ENCODE data around the gene RHOBTB1. TPM values are rescaled to one million over a fixed set of nuclear protein-coding genes. Genes with fewer than 3 reads are reported as not detected.

The RHOBTB1 gene, protein sequence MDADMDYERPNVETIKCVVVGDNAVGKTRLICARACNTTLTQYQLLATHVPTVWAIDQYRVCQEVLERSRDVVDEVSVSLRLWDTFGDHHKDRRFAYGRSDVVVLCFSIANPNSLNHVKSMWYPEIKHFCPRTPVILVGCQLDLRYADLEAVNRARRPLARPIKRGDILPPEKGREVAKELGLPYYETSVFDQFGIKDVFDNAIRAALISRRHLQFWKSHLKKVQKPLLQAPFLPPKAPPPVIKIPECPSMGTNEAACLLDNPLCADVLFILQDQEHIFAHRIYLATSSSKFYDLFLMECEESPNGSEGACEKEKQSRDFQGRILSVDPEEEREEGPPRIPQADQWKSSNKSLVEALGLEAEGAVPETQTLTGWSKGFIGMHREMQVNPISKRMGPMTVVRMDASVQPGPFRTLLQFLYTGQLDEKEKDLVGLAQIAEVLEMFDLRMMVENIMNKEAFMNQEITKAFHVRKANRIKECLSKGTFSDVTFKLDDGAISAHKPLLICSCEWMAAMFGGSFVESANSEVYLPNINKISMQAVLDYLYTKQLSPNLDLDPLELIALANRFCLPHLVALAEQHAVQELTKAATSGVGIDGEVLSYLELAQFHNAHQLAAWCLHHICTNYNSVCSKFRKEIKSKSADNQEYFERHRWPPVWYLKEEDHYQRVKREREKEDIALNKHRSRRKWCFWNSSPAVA
- polyA plus RNA-seq (2012; ENCODE audit: missing spikeins), result not detected

DNA sequence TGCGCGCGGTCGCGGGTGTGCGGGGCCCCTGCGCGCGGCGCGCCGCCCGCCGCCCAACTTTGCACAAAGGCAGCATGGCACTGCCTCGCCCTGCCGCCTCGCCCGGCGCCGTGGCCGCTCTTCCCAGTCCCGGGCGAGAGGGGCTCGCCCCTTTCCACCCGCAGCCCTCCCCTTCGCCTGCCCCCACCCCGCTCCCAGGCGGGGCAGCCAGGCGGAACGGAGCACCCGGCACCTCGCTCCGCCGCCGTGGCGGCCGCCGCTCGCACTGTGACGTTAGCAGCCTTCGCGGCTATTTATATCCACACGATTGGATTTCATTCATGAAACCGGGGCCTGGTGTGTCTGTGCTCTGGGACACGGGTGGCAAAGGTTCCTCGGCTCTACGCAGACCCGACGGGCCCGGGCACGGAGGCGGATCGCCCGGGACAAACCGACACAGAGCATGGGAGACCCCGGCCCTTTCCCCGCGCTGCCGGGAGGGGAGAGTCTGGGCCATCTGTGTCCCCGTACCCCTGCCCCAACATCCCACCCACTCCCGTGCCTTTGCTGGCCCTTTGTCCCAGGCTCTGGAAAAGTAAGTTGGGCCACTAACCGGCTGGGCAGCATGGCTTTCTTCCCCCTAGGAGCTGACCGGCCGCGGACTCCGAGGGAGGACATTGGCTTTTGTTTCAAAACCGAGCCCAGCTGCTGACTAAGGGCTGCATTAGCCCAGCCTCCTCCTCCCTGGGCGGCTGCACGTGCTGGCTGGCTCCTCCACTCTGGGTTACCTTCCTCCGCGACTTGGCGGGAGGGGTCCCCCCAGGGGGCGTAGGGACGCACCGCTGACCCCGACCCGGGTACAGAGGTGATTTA is at the start of gene RHOBTB1:
Gene RHOBTB1, minus strand, starts transcription at position 128 of the 852 bp plus-strand sequence. CDS start 32,643 bp downstream, outside the sequence.
- FAIRE-seq (no peak), DNase-seq (ENCODE audit: insufficient read length) (no peak)
- no peak for TF ChIP-seq POLR2A (IDR thresholded peaks at IDR 0.05; ENCODE audit: low read depth, low read length)
- no peak for TF ChIP-seq TAF1 (IDR thresholded peaks at IDR 0.05; ENCODE audit: borderline replicate concordance, low read depth, low read length)
- TF ChIP-seq POLR2AphosphoS5 (IDR thresholded peaks at IDR 0.05; ENCODE audit: low read depth, low read length), result no peak

- TF ChIP-seq TAF1 (IDR thresholded peaks at IDR 0.05; ENCODE audit: borderline replicate concordance, low read depth, low read length) (no peak), POLR2A (IDR thresholded peaks at IDR 0.05; ENCODE audit: low read depth, low read length) (no peak), POLR2AphosphoS5 (IDR thresholded peaks at IDR 0.05; ENCODE audit: low read depth, low read length) (no peak)
- no peak for FAIRE-seq
- DNase-seq (ENCODE audit: insufficient read length), result no peak
Measured at GRCh38 chr10:60992636-60993035, 48.7 kb upstream of the RHOBTB1 start.

DNA sequence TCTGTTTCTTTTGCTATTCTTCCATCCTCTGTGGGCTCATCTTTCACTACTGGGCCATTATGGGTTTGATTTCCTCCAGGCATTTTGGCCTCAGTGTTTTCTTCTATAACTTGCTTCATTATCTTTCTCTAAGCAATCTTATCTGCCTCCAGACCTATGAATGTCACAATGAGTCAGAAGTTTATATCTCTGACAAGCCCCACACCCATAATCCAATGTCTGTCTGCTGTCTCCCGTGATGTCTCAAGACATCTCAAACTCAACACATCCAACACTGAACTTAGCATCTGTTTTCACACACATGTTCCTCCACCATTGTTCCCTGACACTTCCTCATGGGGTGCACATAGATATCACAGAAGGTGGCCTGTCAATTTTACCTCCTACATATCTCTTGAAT is 46.7 kb upstream of the RHOBTB1 start:
- FAIRE-seq, result no peak

DNA sequence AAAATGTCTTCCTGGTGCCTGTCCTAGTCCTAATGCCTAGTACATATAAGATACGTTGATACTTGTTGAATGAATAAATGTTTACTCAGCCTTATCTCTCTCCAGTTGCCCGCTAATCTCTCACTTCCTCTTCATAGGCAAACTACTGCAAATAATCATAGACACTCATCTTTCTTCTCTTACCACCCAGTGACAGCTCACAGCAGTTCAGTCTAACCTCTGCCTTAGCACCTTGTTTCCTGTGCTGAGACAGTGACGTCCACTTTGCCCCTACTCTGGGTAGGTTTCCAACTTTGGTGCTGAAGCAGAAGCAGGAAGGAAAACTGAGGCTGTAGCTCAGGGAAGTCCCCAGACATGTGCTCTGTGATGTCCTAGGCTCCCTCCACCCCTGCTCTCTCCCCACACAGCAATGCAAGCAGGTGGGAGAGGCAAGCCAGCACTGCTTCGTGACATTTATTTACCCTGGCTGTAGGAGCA is 45.5 kb upstream of the RHOBTB1 start:
- no peak for FAIRE-seq
- no peak for DNase-seq (ENCODE audit: insufficient read length)
- no peak for TF ChIP-seq POLR2AphosphoS5 (IDR thresholded peaks at IDR 0.05; ENCODE audit: low read depth, low read length)
- TF ChIP-seq POLR2A (IDR thresholded peaks at IDR 0.05; ENCODE audit: low read depth, low read length), result no peak
- no peak for TF ChIP-seq TAF1 (IDR thresholded peaks at IDR 0.05; ENCODE audit: borderline replicate concordance, low read depth, low read length)

More for the DNA sequence above, 46.7 kb upstream of the RHOBTB1 start:
- TF ChIP-seq POLR2A (IDR thresholded peaks at IDR 0.05; ENCODE audit: low read depth, low read length), result no peak
- no peak for TF ChIP-seq TAF1 (IDR thresholded peaks at IDR 0.05; ENCODE audit: borderline replicate concordance, low read depth, low read length)
- no peak for DNase-seq (ENCODE audit: insufficient read length)

GRCh38 chr10:60986791-60987190 is 42.8 kb upstream of the RHOBTB1 start:
- no peak for FAIRE-seq
- no peak for DNase-seq (ENCODE audit: insufficient read length)

DNA sequence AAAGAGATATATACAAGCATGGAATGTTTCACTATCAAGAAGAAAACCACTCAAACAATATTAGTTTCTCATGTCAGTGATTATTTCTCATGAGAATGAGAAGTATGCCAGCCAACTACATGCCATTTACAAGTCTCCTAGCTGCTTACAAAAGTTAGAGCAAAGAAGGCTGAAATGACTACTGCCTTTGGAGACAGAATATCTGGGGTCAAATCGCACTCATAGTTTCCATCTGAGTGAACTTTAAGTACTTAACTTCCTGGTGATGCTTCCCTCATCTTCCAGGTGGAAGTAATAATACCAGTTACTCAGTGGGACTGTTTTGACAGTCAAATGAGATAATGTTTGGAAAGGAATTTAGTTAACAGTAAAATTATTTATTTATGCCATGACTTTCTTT is 42.0 kb upstream of the RHOBTB1 start:
- DNase-seq (ENCODE audit: insufficient read length) (no peak), FAIRE-seq (no peak)
- no peak for TF ChIP-seq POLR2A (IDR thresholded peaks at IDR 0.05; ENCODE audit: low read depth, low read length)
- TF ChIP-seq POLR2AphosphoS5 (IDR thresholded peaks at IDR 0.05; ENCODE audit: low read depth, low read length), result no peak
- TF ChIP-seq TAF1 (IDR thresholded peaks at IDR 0.05; ENCODE audit: borderline replicate concordance, low read depth, low read length), result no peak

More at GRCh38 chr10:60986791-60987190, 42.8 kb upstream of the RHOBTB1 start:
- TF ChIP-seq TAF1 (IDR thresholded peaks at IDR 0.05; ENCODE audit: borderline replicate concordance, low read depth, low read length), result no peak
- no peak for TF ChIP-seq POLR2A (IDR thresholded peaks at IDR 0.05; ENCODE audit: low read depth, low read length)
- TF ChIP-seq POLR2AphosphoS5 (IDR thresholded peaks at IDR 0.05; ENCODE audit: low read depth, low read length), result no peak

DNA sequence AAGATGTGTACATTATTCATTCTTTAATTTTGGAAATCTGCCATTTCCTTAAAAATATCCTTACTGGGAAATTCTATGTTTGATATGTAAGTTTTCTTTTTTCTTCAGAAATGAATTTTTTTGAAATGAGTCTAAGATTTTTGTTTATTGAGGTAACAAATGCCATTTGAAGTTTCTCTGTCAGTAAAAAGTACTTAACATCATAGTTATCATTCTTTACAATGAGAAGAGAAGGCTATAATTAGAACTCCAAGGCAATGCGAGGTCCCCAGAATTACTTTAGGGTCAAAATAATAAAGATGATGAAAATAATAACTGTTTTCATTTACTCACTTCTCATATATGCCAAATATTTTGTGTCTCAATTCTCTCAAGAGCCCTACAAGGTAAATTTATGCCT is 37.0 kb upstream of the RHOBTB1 start:
- TF ChIP-seq POLR2AphosphoS5 (IDR thresholded peaks at IDR 0.05; ENCODE audit: low read depth, low read length) (no peak), TAF1 (IDR thresholded peaks at IDR 0.05; ENCODE audit: borderline replicate concordance, low read depth, low read length) (no peak), POLR2A (IDR thresholded peaks at IDR 0.05; ENCODE audit: low read depth, low read length) (no peak)
- FAIRE-seq (no peak), DNase-seq (ENCODE audit: insufficient read length) (no peak)

DNA sequence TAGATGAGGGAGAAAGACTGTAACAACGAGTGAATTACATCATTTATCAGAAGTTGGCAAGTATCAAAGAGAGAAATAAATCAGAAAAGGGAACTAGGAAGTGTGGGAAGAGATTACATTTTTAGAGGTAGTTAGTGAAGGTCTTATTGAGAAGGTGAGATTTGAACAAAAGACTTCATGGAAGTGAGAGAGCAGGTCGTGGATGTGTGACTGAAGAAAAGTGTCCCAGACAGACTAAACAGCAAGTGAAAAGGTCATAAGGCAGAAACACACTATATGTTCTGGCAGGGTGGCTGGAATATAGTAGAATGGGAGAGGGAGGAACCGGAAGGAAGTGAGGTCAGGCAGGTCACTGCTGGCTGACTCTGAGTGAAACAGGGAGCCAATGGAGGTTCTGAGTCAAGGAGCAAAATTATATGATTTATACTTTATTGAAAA is 35.7 kb upstream of the RHOBTB1 start:
- TF ChIP-seq POLR2AphosphoS5 (IDR thresholded peaks at IDR 0.05; ENCODE audit: low read depth, low read length) (no peak), POLR2A (IDR thresholded peaks at IDR 0.05; ENCODE audit: low read depth, low read length) (no peak), TAF1 (IDR thresholded peaks at IDR 0.05; ENCODE audit: borderline replicate concordance, low read depth, low read length) (no peak)
- no peak for DNase-seq (ENCODE audit: insufficient read length)
- no peak for FAIRE-seq

DNA sequence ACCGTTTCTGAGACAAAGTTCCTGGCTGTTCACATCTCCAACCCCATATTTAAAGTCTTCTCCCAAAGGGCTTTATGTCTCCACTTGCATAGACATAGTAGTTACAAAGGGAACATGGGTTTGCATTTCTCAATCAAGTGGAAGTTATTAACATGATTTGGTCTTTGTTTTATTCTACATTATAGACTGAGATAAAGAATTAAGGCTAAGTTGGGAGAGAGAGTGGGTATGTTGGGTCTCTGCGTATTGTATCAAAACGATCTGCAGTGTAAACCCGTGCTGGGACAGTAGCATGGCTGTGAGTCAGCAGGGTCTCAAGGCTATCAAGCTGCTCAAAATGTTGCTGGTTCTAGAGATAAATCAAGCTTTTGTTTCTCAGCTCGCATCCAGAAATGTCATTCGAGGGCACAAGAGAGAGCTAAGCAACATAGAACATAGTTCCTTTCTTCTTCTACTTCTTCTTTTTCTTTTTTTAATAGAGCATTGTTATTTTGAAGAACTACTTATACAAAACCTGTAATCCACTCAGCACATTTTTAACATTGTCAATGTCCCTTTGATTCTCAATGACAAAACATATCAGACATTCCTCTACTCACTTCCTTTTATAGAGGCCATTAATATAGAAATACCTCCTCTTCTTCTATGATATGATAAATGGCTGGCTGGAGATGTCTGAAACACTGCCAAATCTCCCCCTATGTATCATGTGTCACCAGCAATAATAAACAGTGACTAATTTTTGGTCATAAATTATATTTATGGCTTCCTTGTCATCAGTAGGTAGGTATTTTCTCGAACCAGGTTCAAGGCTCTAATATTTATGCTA is 34.5 kb upstream of the RHOBTB1 start:
- DNase-seq (ENCODE audit: insufficient read length) (no peak), FAIRE-seq (no peak)
- TF ChIP-seq POLR2AphosphoS5 (IDR thresholded peaks at IDR 0.05; ENCODE audit: low read depth, low read length) (no peak), POLR2A (IDR thresholded peaks at IDR 0.05; ENCODE audit: low read depth, low read length) (no peak), TAF1 (IDR thresholded peaks at IDR 0.05; ENCODE audit: borderline replicate concordance, low read depth, low read length) (no peak)

Data from GM12892 (cell line).